IPS-20b (cell line): Measurements from ENCODE around the gene ABCA3.

Source experiments
- H3K27ac ChIP-seq: one replicate; pipeline ENCODE4 v1.5.1; 2013; ENCODE audit warnings: low read length
- H3K27me3 ChIP-seq: 2 replicates; pipeline ENCODE4 v1.6.1; 2013; ENCODE audit warnings: mild to moderate bottlenecking, low read length, inconsistent platforms; ENCODE audit not compliant: insufficient read depth
- H3K36me3 ChIP-seq: 2 replicates; pipeline ENCODE4 v1.6.1; 2013; ENCODE audit warnings: low read depth, mild to moderate bottlenecking, inconsistent platforms, low read length, moderate library complexity; ENCODE audit not compliant: insufficient read depth
- H3K4me1 ChIP-seq: 2 replicates; pipeline ENCODE4 v1.6.1; 2013; ENCODE audit warnings: mild to moderate bottlenecking, control low read depth, inconsistent platforms, low read length, moderate library complexity; ENCODE audit not compliant: insufficient read depth
- H3K4me3 ChIP-seq: 2 replicates; pipeline ENCODE4 v1.5.1; 2013; ENCODE audit warnings: mild to moderate bottlenecking, low read length, inconsistent platforms
- H3K9ac ChIP-seq: 2 replicates; pipeline ENCODE4 v1.6.1; 2013; ENCODE audit warnings: low read depth, mild to moderate bottlenecking, inconsistent platforms, low read length, moderate library complexity
- H3K9me3 ChIP-seq: 2 replicates; pipeline ENCODE4 v1.6.1; 2013; ENCODE audit warnings: mild to moderate bottlenecking, low read depth, low read length, inconsistent platforms; ENCODE audit not compliant: insufficient read depth

The ABCA3 gene

DNA sequence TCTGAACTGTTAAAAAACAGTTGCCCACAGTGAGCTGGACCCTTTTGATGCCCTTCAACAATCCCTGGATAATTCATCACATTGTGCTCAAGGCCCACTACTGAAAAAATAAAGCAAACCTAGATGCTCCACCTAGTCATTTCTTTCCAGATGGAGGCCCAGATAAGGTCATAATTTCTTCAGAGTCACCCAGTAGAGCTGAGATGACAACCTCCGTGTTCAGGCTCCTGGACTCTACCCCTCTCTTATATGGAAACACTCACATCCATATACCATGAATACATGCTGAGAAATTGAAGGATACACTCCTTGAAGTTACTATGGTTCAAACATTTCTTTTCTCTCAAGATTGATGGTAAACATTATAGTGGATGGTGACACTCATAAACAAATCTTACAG is 2.7 kb upstream of the ABCA3 start:
- H3K4me3 ChIP-seq: no peak overlapping the region
- H3K9ac ChIP-seq: no peak overlapping the region
- no peaks in the 10 kb centered on the region for H3K36me3 ChIP-seq
- no peaks in the 10 kb centered on the region; the same call in 1 of the 2 replicates for H3K4me1 ChIP-seq
- peaks cover 48% of the 10 kb centered on the region for H3K27me3 ChIP-seq
- no peak overlapping the region for H3K27ac ChIP-seq
- peaks cover 5% of the 10 kb centered on the region for H3K9me3 ChIP-seq

- Histone ChIP-seq H3K9ac (no peak overlapping the region), H3K4me3 (no peak overlapping the region), H3K27ac (no peak overlapping the region), H3K36me3 (no peaks in the 10 kb centered on the region), H3K4me1 (no peaks in the 10 kb centered on the region; the same call in 1 of the 2 replicates), H3K27me3 (peaks cover 59% of the 10 kb centered on the region), H3K9me3 (peaks cover 5% of the 10 kb centered on the region)
Measured at GRCh38 chr16:2341456-2342447, 1.2 kb upstream of the ABCA3 start.

- no peaks in the 10 kb centered on the region for H3K36me3 ChIP-seq
- peaks cover 5% of the 10 kb centered on the region for H3K9me3 ChIP-seq
- H3K4me1 ChIP-seq: no peaks in the 10 kb centered on the region; the same call in 1 of the 2 replicates
- no peak overlapping the region for H3K9ac ChIP-seq
- H3K4me3 ChIP-seq: peak overlapping the region; percentile 70
- H3K27ac ChIP-seq: no peak overlapping the region
- peaks cover 59% of the 10 kb centered on the region for H3K27me3 ChIP-seq
Measured at GRCh38 chr16:2339521-2340484, 725 bp downstream of the ABCA3 start.

DNA sequence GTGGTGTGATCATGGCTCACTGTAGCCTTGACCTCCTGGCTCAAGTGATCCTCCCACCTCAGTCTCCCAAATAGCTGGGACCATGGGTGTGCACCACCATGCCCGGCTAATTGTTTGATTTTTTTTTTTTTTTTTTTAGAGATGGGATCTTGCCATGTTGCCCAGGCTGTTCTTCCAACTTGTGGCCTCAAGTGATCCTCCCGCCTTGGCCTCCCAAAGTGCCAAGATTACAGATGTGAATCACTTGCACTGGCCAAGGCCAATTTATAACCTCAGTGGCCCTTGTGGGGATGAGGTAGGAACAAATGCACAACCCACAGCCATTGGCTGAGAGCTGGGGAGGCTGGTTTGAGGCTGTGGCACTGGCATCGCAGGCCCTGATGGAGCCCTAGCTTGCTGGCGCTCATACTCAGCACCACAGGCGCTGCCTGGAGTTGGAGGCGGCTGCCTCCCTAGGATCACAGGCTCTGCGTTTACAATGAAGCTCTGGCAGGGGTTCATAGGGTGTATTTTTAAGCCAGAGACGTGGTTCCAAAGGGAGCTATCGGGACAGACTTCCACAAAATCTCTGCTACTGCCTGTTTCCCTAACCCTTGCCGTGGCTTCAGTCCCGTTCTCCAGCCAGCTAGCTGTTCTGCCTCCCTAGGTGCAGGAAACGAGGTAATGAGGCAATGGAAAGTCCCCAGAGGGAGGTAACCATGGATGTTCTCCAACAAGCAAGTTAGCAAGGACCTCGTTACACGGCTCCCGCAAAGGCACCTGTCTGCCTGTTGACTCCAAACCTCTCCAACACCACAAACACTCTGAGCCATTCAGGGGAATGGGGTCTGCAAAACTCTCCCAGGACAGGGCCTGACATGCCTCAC is 2.9 kb downstream of the ABCA3 start:
- no peak overlapping the region for H3K4me3 ChIP-seq
- H3K36me3 ChIP-seq: no peaks in the 10 kb centered on the region
- peaks cover 39% of the 10 kb centered on the region for H3K27me3 ChIP-seq
- peaks cover 5% of the 10 kb centered on the region for H3K9me3 ChIP-seq
- H3K4me1 ChIP-seq: no peaks in the 10 kb centered on the region; the same call in 1 of the 2 replicates
- no peak overlapping the region for H3K27ac ChIP-seq
- H3K9ac ChIP-seq: no peak overlapping the region

DNA sequence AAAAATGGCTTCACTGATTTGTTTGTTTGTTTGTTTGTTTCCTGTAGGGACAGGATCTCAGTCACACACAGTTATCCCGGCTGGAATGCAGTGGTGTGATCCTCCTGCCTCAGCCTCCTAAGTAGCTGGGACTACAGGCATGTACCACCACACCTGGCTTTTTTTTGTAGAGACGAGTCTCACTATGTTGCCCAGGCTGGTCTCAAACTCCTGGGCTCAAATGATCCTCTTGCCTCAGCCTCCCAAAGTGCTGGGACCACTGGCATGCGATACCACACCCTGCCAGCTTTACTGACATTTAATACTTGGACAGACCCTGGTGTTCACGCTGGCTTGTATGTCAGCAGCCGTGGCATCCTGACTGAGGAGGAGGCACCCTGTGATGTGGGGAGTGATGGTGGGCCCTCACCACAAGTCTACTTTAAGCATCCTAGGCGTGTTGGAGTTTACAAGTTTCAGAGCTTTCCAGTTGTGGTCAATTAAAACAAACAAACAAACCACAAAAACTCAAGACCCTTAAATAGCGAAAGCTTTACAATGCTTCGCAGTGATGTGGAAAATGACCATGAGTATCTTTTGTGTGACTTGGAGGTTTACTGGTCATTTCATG is 5.1 kb downstream of the ABCA3 start:
- peaks cover 31% of the 10 kb centered on the region for H3K27me3 ChIP-seq

DNA sequence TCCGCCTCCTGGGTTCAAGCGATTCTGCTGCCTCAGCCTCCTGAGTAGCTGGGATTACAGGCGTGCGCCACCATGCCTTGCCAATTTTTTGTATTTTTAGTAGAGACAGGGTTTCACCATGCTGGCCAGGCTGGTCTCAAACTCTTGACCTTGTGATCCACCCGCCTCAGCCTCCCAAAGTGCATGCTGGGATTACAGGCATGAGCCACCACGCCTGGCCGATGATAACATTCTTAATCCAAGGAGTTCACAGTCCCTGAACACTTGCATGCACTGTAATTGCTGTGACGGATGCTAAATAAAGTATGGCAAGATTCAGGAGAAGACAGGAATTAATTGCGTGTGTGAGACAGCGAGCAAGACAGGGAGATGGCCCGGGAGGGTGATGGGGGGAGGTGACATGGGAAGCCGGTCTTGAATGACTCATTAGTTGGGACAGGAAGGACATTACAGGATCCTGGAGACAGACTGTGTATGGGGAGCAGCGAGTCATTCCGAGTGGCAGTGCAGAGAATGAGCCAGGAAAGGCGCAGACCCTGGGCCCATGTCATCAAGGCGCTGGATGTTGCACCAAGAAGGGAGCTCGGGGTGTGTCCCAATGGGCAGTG is 6.7 kb downstream of the ABCA3 start:
- Histone ChIP-seq H3K27ac (no peak overlapping the region), H3K27me3 (peaks cover 18% of the 10 kb centered on the region), H3K9ac (no peak overlapping the region), H3K9me3 (no peaks in the 10 kb centered on the region), H3K36me3 (no peaks in the 10 kb centered on the region), H3K4me1 (no peaks in the 10 kb centered on the region), H3K4me3 (no peak overlapping the region)

More for the DNA sequence above, 5.1 kb downstream of the ABCA3 start:
- Histone ChIP-seq H3K27ac (no peak overlapping the region), H3K4me1 (no peaks in the 10 kb centered on the region; the same call in 1 of the 2 replicates), H3K9ac (no peak overlapping the region), H3K36me3 (no peaks in the 10 kb centered on the region), H3K4me3 (no peak overlapping the region), H3K9me3 (peaks cover 5% of the 10 kb centered on the region)

DNA sequence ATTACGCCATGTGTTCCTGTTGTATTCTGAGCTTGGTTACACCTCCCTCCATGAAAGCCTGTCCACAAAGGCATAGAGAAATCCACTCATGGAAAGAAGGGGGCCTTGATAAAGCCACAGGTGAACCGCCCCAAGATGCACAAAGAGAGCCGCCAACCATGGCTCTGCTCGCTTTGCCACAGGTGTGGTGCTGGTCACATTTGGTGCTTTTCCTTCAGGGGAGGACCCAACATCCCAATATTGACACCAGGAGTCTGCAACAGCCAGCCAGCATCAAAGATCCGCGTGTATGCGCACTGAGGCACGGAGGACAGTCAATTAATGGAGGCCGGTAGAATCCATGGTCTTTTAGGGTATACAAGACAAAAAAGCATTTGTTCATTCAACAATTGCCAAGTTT is 7.3 kb downstream of the ABCA3 start:
- Histone ChIP-seq H3K4me1 (no peaks in the 10 kb centered on the region), H3K4me3 (no peak overlapping the region), H3K9me3 (no peaks in the 10 kb centered on the region), H3K36me3 (no peaks in the 10 kb centered on the region), H3K27me3 (peaks cover 12% of the 10 kb centered on the region), H3K9ac (no peak overlapping the region), H3K27ac (no peak overlapping the region)

GRCh38 chr16:2331931-2332267 is 8.6 kb downstream of the ABCA3 start:
- no peak overlapping the region for H3K9ac ChIP-seq
- no peak overlapping the region for H3K27ac ChIP-seq
- no peaks in the 10 kb centered on the region for H3K4me1 ChIP-seq
- H3K4me3 ChIP-seq: no peak overlapping the region
- H3K36me3 ChIP-seq: no peaks in the 10 kb centered on the region
- no peaks in the 10 kb centered on the region for H3K9me3 ChIP-seq
- H3K27me3 ChIP-seq: no peaks in the 10 kb centered on the region

- no peaks in the 10 kb centered on the region for H3K27me3 ChIP-seq
- no peak overlapping the region for H3K4me3 ChIP-seq
Measured at GRCh38 chr16:2331199-2331930, 9.2 kb downstream of the ABCA3 start.

DNA sequence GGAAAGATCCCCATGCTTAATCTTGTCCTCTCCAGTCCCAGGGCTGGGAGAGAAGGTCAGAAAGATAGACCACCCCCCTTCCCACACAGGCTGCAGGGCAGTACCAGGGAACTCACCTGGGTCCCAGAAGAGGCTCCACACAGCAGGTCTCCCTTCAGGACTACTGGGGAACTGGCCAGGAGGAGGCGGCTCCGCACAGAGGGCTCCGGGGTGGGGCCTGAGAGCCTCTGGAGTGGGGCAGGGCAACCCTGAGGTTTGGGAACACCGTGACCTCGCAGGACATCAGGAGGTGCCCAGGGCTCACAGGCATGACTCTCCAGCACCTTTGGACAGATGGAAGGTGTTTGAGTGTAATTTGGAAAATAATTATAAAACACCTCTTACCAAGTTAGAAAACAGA is 11.0 kb downstream of the ABCA3 start:
- Histone ChIP-seq H3K4me3 (no peak overlapping the region), H3K27me3 (no peaks in the 10 kb centered on the region), H3K9ac (no peak overlapping the region), H3K9me3 (no peaks in the 10 kb centered on the region), H3K36me3 (no peaks in the 10 kb centered on the region), H3K27ac (no peak overlapping the region), H3K4me1 (no peaks in the 10 kb centered on the region)

More at GRCh38 chr16:2331199-2331930, 9.2 kb downstream of the ABCA3 start:
- Histone ChIP-seq H3K4me1 (no peaks in the 10 kb centered on the region), H3K27ac (no peak overlapping the region), H3K9ac (no peak overlapping the region), H3K36me3 (no peaks in the 10 kb centered on the region), H3K9me3 (no peaks in the 10 kb centered on the region)
